ENCODE measurements around the gene LCN2.

DNA sequence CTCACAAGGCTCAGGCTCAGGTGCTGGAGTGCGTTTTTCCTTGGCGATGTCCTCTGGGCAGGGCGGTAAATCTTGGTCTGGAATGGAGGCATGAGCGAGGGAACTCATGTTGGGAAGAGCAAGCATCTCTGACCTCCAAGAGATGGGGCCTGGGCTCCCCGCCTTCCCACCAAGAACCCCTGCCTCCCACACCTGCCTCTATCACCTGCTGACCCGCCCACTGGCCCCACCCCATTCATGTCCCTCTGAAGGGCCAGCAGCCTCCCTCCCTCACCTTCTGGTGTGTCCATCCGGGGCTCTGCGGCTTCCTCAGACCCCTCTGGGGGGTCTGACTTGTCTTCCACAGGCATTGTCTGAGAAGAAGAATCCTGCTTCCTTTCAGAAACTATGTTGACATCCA, 31.2 kb downstream of the LCN2 start:
- TF ChIP-seq, protein P1, sequence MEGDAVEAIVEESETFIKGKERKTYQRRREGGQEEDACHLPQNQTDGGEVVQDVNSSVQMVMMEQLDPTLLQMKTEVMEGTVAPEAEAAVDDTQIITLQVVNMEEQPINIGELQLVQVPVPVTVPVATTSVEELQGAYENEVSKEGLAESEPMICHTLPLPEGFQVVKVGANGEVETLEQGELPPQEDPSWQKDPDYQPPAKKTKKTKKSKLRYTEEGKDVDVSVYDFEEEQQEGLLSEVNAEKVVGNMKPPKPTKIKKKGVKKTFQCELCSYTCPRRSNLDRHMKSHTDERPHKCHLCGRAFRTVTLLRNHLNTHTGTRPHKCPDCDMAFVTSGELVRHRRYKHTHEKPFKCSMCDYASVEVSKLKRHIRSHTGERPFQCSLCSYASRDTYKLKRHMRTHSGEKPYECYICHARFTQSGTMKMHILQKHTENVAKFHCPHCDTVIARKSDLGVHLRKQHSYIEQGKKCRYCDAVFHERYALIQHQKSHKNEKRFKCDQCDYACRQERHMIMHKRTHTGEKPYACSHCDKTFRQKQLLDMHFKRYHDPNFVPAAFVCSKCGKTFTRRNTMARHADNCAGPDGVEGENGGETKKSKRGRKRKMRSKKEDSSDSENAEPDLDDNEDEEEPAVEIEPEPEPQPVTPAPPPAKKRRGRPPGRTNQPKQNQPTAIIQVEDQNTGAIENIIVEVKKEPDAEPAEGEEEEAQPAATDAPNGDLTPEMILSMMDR (IDR thresholded peaks at IDR 0.05): no peak
- TF ChIP-seq POLR2A (IDR thresholded peaks at IDR 0.05): no peak

Data from adrenal gland (tissue), 5 donors.